HG03095 (cell line): ENCODE data around the gene SRGAP3.

Experiments
- ATAC-seq: cut with Tn5 transposase; IDR thresholded peaks from one replicate; pipeline ENCODE4 v1.9.1; 2021; ENCODE audit warnings: moderate library complexity; ENCODE audit not compliant: unreplicated experiment

Gene SRGAP3

GRCh38 chr3:9180764-9181117 lies 68.7 kb downstream of the SRGAP3 start:
- no peak for ATAC-seq

- peak; percentile 79 for ATAC-seq
Observed at GRCh38 chr3:9179826-9180763, 69.4 kb downstream of the SRGAP3 start.

- no peak for ATAC-seq
Observed at GRCh38 chr3:9178697-9179096, 70.7 kb downstream of the SRGAP3 start.

- ATAC-seq, result no peak
Observed at GRCh38 chr3:9175421-9175820, 74.0 kb downstream of the SRGAP3 start.

- no peak for ATAC-seq
Observed at GRCh38 chr3:9173445-9173844, 76.0 kb downstream of the SRGAP3 start.

GRCh38 chr3:9172851-9173321 lies 76.6 kb downstream of the SRGAP3 start:
- no peak for ATAC-seq

GRCh38 chr3:9170851-9171160 lies 78.6 kb downstream of the SRGAP3 start:
- no peak for ATAC-seq

- ATAC-seq, result no peak
Observed at GRCh38 chr3:9169956-9170850, 79.2 kb downstream of the SRGAP3 start.

- no peak for ATAC-seq
Observed at GRCh38 chr3:9169326-9169725, 80.1 kb downstream of the SRGAP3 start.

GRCh38 chr3:9168241-9168741 lies 81.2 kb downstream of the SRGAP3 start:
- peak; percentile 96 for ATAC-seq

- ATAC-seq, result no peak
Observed at GRCh38 chr3:9167222-9167621, 82.2 kb downstream of the SRGAP3 start.

GRCh38 chr3:9165421-9165820 lies 84.0 kb downstream of the SRGAP3 start:
- ATAC-seq, result no peak

GRCh38 chr3:9163289-9163688 lies 86.2 kb downstream of the SRGAP3 start:
- no peak for ATAC-seq

GRCh38 chr3:9161811-9162210 lies 87.6 kb downstream of the SRGAP3 start:
- no peak for ATAC-seq

GRCh38 chr3:9161298-9161697 lies 88.1 kb downstream of the SRGAP3 start:
- ATAC-seq, result no peak

- no peak for ATAC-seq
Observed at GRCh38 chr3:9158865-9159630, 90.4 kb downstream of the SRGAP3 start.

- ATAC-seq, result no peak
Observed at GRCh38 chr3:9157651-9158362, 91.6 kb downstream of the SRGAP3 start.

- no peak for ATAC-seq
Observed at GRCh38 chr3:9156604-9157003, 92.8 kb downstream of the SRGAP3 start.

- no peak for ATAC-seq
Observed at GRCh38 chr3:9155028-9155427, 94.4 kb downstream of the SRGAP3 start.

- ATAC-seq, result no peak
Observed at GRCh38 chr3:9153904-9154619, 95.4 kb downstream of the SRGAP3 start.
